Measurements from ENCODE around the gene PNPLA6. TPM values are rescaled to one million over a fixed set of nuclear protein-coding genes. Genes with fewer than 3 reads are reported as not detected.

PNPLA6 gene
- polyA plus RNA-seq, 3 donors = 11.2 to 178 (median 14.4) TPM

DNA sequence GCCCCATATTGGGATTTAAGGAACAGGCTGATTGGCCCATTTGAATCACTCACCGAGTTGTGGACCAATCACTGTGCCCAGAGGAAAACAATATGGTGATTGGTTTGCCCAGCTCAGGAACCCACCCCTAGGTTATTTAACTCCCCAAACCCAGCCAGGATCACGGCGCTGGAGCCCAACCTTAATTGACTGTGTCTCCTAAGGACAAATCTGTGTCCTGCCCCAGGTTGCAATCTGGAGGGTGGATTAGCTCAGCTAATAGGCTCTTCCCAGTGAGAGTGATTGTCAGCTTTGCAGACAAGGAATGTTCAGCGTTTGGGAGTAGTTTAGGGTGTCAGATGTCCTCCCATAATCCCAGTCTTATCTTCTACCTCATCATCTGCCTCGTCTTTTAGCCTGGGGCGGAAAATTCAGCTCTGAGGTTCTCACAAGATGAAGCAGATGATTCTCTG lies 23.1 kb upstream of the PNPLA6 start:
- H3K27me3 Mint-ChIP-seq (ENCODE audit: low read depth in 3 of 3) = peaks cover 34 to 47% (median 35%) of the 10 kb centered on the region in 3 donors

DNA sequence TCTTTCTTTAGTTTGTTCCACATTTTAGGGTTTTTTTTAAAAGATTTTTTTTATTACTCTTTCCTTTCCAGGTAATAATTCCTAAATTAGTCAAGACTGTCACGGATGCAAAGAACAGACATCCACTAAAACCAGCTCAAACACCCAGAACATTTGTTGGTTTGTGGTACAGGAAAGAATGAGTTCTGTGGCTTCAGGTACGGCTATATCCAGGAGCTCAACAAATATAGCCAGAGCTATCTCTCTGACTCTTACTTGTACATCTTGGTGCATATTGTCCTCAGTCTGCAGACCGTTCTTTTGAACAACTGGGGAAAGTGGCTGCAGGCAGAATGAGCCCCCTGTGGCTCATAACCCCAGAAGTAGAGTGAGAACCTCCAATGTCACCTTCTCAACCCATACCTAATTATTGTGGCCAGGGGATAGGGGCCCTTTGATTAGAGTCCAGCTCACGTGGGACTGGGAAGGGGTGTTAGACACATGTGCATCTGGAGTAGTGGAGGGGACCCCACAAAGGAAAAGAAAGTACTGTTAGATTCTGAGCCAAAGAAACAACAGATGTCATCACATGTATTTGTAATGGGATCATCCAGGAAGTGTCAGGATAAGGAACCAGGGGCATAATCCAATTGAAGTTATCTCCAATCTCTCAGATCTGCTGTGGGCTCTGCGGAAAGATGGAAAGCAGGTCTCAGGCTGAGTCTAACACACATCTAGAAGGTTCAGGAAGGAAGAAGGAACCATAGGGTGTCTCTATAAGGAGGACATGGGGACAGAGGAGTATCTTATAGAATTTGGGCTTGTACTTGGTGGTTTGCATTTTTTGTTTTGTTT lies 21.5 kb upstream of the PNPLA6 start:
- peaks cover 12% of the 10 kb centered on the region for H3K4me1 Mint-ChIP-seq
- intact Hi-C loops (cut with micrococcal nuclease) = no loop called here
- no peak overlapping the region for H3K27ac Mint-ChIP-seq
- Histone ChIP-seq H3K79me2 (ENCODE audit: insufficient read depth, low read length) (no peaks in the 10 kb centered on the region), H3K4me3 (replicated peaks in 1 of 3; ENCODE audit: low read depth in 2 of 3, low read length in 3 of 3) (no peak overlapping the region), H3K9ac (ENCODE audit: insufficient read depth, low read length, poor library complexity, severe bottlenecking) (no peak overlapping the region), H2AFZ (ENCODE audit: insufficient read depth, low read depth, low read length, poor library complexity, severe bottlenecking) (no peak overlapping the region), H3K4me1 (ENCODE audit: control insufficient read depth in 1 of 2, insufficient read depth in 2 of 2, low read length in 2 of 2) (peaks cover 5 to 12% of the 10 kb centered on the region in 2 donors), H4K20me1 (ENCODE audit: insufficient read depth, low read length) (no peaks in the 10 kb centered on the region), H3K27ac (ENCODE audit: low read depth in 1 of 2, low read length in 2 of 2) (no peak overlapping the region), H3K36me3 (replicated peaks in 1 of 2; ENCODE audit: control insufficient read depth in 1 of 2, insufficient read depth in 2 of 2, low read length in 2 of 2) (no peaks in the 10 kb centered on the region), H3K9me3 (replicated peaks in 1 of 2; ENCODE audit: control insufficient read depth in 1 of 2, insufficient read depth in 1 of 2, low read length in 2 of 2) (no peaks in the 10 kb centered on the region), H3K4me2 (replicated peaks; ENCODE audit: extremely low read depth, low read length, poor library complexity, severe bottlenecking) (no peak overlapping the region), H3K27me3 (ENCODE audit: control insufficient read depth in 2 of 2, insufficient read depth in 2 of 2, low read length in 2 of 2) (peaks cover 2 to 23% of the 10 kb centered on the region in 2 donors)
- TF ChIP-seq, protein P1, sequence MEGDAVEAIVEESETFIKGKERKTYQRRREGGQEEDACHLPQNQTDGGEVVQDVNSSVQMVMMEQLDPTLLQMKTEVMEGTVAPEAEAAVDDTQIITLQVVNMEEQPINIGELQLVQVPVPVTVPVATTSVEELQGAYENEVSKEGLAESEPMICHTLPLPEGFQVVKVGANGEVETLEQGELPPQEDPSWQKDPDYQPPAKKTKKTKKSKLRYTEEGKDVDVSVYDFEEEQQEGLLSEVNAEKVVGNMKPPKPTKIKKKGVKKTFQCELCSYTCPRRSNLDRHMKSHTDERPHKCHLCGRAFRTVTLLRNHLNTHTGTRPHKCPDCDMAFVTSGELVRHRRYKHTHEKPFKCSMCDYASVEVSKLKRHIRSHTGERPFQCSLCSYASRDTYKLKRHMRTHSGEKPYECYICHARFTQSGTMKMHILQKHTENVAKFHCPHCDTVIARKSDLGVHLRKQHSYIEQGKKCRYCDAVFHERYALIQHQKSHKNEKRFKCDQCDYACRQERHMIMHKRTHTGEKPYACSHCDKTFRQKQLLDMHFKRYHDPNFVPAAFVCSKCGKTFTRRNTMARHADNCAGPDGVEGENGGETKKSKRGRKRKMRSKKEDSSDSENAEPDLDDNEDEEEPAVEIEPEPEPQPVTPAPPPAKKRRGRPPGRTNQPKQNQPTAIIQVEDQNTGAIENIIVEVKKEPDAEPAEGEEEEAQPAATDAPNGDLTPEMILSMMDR (IDR thresholded peaks at IDR 0.05) = no peak
- DNase-seq = no peak
- peaks cover 0 to 9% (median 2%) of the 10 kb centered on the region in 7 donors for H3K9me3 Mint-ChIP-seq
- WGBS (ENCODE audit: insufficient coverage) = no CpG with 5 or more reads among the region's 5 CpGs
- H3K4me3 Mint-ChIP-seq = peak overlapping the region in 1 of 2 donors; percentile 17
- peaks cover under 1 to 4% of the 10 kb centered on the region in 2 donors for H3K36me3 Mint-ChIP-seq
- peaks cover 38 to 52% (median 39%) of the 10 kb centered on the region in 3 donors for H3K27me3 Mint-ChIP-seq (ENCODE audit: low read depth in 3 of 3)

More for the DNA sequence above, 23.1 kb upstream of the PNPLA6 start:
- H3K4me2 ChIP-seq (replicated peaks; ENCODE audit: extremely low read depth, low read length, poor library complexity, severe bottlenecking) = no peak overlapping the region
- H3K4me3 ChIP-seq (replicated peaks in 1 of 3; ENCODE audit: low read depth in 2 of 3, low read length in 3 of 3) = no peak overlapping the region
- peaks cover 0 to 8% (median 2%) of the 10 kb centered on the region in 7 donors for H3K9me3 Mint-ChIP-seq
- H3K9me3 ChIP-seq (replicated peaks in 1 of 2; ENCODE audit: control insufficient read depth in 1 of 2, insufficient read depth in 1 of 2, low read length in 2 of 2) = no peaks in the 10 kb centered on the region
- intact Hi-C loops (cut with micrococcal nuclease) = no loop called here
- no peak overlapping the region for H2AFZ ChIP-seq (ENCODE audit: insufficient read depth, low read depth, low read length, poor library complexity, severe bottlenecking)
- DNase-seq = no peak
- no peak overlapping the region for H3K4me3 Mint-ChIP-seq
- H3K9ac ChIP-seq (ENCODE audit: insufficient read depth, low read length, poor library complexity, severe bottlenecking) = no peak overlapping the region
- H3K27ac Mint-ChIP-seq = no peak overlapping the region
- H4K20me1 ChIP-seq (ENCODE audit: insufficient read depth, low read length) = no peaks in the 10 kb centered on the region
- H3K27ac ChIP-seq (ENCODE audit: low read depth in 1 of 2, low read length in 2 of 2) = no peak overlapping the region
- peaks cover 0 to 3% of the 10 kb centered on the region in 2 donors for H3K36me3 Mint-ChIP-seq
- no peaks in the 10 kb centered on the region for H3K79me2 ChIP-seq (ENCODE audit: insufficient read depth, low read length)
- H3K36me3 ChIP-seq (replicated peaks in 1 of 2; ENCODE audit: control insufficient read depth in 1 of 2, insufficient read depth in 2 of 2, low read length in 2 of 2) = no peaks in the 10 kb centered on the region
- peaks cover 13 to 21% of the 10 kb centered on the region in 2 donors for H3K4me1 ChIP-seq (ENCODE audit: control insufficient read depth in 1 of 2, insufficient read depth in 2 of 2, low read length in 2 of 2)
- peaks cover 21% of the 10 kb centered on the region for H3K4me1 Mint-ChIP-seq
- WGBS (ENCODE audit: insufficient coverage) = 95% methylated on average over 2 of the region's 6 CpGs
- H3K27me3 ChIP-seq (ENCODE audit: control insufficient read depth in 2 of 2, insufficient read depth in 2 of 2, low read length in 2 of 2) = peaks cover 2 to 23% of the 10 kb centered on the region in 2 donors
- TF ChIP-seq, protein P1 (IDR thresholded peaks at IDR 0.05) = no peak

All from CD14-positive monocyte (primary cell).